DMS114 treated with DMSO at 0.1 percent for 48 hours (cell line): ENCODE data around the gene WWOX.
"Not testable (repeated sequence)": the region's sequence is repeated elsewhere in the genome, so short reads cannot be mapped to it uniquely, and the experiment has no call there.

Experiments
- DNase-seq: peaks from one replicate; lab custom pipeline; 2025; ENCODE audit not compliant: unreplicated experiment; lab: John Stamatoyannopoulos, UW

The WWOX gene

DNA sequence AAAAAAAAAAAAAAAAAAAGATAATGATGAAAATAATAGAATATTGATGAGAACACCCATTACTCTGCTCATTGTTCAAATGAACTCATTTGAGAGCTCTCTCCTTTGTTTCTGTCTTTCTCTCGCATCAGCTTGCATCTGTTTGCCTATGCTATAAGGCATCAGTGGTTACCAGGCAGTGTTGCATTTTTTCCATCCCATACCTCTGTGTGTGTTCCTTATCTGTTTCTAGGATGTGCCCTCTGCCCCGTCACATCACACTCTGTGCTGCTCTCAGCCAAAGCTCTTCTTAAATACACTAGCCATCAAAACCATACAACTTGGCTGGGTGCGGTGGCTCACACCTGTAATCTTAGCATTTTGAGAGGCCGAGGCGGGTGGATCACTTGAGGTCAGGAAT, 568.2 kb downstream of the WWOX start:
- no peak for DNase-seq

- no peak for DNase-seq
These were observed 568.9 kb downstream of the WWOX start for GRCh38 chr16:78668393-78668792.

- DNase-seq = no peak
These were observed 570.5 kb downstream of the WWOX start for GRCh38 chr16:78669994-78670393.

DNA sequence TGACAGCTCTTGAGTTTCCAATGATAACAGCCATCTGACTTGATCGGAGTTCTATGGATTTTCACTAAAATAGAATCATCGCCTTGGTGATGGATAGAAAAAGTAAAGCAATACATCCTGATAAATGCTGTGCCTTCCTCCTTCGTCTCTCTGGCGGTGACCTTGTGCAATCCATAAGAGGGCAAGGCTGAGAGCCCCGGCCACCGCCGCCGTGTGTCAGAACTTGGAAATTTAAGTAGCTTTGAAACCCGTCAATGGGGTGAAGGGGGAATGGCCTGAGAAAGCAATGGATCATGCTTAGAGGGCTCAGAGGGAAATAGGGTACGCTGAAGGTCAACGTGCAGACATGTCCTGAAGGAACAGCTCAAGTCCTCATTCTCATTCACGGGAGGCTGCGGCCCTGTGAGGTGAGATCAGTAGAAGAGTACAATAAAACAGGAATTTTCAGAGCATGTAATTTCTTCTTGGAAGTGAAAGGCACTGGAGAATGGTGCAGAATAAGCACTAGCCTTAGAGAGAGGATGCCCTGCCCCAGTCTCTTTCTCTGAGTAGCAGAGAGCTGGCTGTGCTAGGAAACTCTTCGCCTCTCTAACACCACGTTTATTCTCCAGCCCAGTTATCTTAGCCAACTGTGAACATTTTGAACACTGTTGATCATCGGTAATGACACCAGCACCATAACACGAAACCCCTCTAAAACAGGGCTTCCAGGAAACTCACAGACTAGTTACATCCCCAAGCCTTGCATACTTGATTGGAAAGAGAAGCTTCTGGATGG, 573.5 kb downstream of the WWOX start:
- no peak for DNase-seq

DNA sequence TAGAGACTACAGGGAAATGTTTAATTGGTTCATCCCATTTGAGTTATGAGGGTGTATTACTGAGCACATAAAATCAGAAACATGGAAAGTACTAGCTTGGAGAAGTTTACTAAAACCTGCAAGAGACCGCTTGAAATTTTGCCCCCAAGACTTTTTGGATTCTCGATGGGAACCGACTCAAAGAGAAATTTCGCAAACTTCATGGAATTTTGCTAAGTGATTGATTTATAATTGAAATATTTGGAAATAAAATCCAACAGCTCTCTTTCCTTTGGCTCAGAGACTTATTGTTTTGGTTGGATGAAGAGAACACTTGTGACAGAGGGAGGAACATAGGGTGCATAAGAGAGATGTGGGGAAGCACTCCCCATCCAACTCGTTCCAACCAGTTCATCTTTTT, 574.4 kb downstream of the WWOX start:
- DNase-seq = no peak

GRCh38 chr16:78675312-78675711, 575.9 kb downstream of the WWOX start:
- no peak for DNase-seq

- DNase-seq = no peak
These were observed 576.7 kb downstream of the WWOX start for GRCh38 chr16:78675951-78676792.

GRCh38 chr16:78677181-78677731, 577.8 kb downstream of the WWOX start:
- no peak for DNase-seq

DNA sequence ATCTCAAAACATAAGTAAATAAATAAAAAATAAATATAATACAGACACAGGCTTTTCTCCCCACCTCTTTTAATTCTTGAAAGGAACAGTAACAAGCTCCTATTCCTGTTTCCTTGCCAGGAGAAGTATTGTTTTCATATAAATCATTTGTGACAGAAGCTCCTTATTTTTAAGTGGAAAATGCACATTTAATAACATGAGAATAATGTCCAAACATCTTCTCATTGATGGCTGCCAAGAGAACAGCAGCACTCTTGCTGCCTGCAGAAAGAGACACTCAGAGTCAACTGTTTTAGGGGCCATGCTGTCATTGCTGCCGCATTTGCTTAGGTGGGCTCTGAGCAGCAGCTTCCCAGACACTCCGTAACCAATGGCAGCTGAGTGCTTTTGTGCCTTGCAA, 580.1 kb downstream of the WWOX start:
- no peak for DNase-seq

DNA sequence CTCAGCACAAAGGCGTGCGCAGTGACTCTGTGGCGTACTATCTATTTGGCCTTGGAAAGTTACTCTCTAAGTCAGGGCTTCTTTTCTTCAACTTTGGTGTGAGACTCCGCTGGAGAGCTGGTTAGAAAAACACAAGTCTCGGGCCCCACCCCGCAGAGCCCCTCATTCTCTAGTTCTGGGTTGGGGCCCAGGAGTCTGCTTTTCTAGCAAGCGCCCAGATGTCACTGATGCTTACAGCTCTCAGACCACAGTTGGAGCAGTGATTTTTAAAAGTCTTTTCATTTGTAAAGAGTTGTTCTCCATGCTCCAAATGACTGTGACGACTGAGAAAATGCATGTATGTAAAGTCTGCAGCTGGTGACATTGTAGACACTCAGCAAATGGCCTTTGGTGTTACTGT, 582.3 kb downstream of the WWOX start:
- no peak for DNase-seq

- no peak for DNase-seq
These were observed 584.7 kb downstream of the WWOX start for GRCh38 chr16:78684030-78684611.

GRCh38 chr16:78684655-78685375, 585.4 kb downstream of the WWOX start:
- no peak for DNase-seq

GRCh38 chr16:78686601-78687000, 587.1 kb downstream of the WWOX start:
- no peak for DNase-seq

DNA sequence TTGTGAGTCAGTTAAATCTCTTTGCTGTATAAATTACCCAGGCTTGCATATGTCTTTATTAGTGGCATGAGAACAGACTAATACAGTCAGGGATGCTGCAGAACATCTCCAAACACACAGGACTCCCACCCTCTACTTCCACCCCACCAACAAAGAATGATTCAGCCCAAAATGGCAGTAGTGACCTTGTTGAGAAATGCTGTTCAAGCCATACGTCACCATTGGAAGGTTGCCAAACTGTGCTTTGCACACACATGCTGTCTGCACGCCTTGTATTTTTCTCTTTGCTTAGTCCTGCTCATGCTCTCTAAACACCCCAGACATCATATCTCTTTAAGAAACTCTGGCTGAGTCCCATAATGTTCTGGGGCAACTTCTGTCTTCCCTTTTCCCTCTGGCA, 589.6 kb downstream of the WWOX start:
- DNase-seq = no peak

DNA sequence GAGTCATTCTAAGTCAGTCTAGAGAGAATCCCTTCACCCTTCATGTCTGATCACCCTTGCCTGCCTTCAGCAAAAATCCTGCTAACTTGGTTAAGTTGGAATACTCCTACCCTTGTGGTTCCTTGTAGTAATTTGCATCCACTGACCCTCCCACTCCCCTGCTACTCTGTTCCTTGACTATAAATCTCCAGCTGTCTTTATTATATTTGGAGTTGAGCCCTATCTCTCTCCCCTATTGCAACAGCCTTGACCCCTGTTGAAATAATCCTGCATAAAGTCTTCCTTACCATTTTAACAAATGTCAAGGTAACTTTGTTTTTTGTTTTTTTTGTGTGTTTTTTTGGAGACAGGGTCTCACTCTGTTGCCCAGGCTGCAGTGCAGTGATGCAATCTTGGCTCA, 590.1 kb downstream of the WWOX start:
- DNase-seq = no peak

- no peak for DNase-seq
These were observed 591.1 kb downstream of the WWOX start for GRCh38 chr16:78690510-78690909.

DNA sequence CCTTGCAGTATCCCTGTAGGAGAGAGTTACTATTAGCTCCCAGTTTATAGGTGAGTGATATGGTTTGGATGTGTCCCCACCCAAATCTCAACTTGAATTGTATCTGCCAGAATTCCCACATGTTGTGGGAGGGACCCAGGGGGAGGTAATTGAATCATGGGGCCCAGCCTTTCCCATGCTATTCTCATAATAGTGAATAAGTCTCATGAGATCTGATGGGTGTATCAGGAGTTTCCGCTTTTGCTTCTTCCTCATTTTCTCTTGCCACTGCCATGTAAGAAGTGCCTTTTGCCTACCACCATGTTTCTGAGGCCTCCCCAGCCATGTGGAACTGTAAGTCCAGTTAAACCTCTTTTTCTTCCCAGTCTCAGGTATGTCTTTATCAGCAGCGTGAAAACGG, 592.3 kb downstream of the WWOX start:
- DNase-seq = not testable (repeated sequence)

DNA sequence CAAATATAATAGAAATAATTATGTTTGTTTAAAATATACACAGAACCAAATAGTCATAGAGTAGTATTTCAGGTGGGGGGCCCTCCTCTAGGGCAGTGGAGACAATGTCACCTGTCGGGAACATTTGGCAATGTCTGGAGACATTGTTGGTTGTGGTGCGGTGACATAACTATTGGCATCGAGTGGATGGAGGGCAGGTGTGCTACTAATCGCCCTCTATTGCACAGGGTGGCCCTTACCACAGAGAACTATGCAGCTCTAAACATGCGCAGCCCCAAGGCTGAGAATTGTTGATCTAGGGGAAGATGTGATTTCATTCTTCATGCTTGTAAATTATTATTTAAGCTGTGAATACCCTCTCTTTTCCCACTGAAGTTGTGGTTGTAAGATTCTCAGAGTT, 594.0 kb downstream of the WWOX start:
- DNase-seq = no peak

- DNase-seq = no peak
These were observed 595.0 kb downstream of the WWOX start for GRCh38 chr16:78694414-78694813.

DNA sequence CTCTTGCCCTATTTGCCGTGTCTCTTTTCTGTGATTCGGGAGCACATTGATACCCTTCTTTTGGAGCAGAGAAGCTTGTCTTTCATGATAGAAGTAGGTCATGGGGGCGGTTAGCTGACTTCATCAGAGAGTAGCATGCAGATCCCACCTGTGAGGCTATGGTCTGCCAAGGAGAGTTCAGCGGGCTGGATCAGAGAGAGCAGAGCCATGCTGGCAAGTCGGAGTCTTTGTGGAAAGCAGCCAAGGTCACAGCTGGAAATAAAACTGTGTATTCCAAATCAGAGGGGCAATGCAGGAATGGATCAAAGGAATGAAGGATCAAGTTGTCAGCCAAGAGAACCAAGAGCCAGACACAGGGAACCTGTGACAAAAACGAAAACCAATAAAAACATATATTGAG, 595.9 kb downstream of the WWOX start:
- no peak for DNase-seq

GRCh38 chr16:78696797-78697196, 597.3 kb downstream of the WWOX start:
- no peak for DNase-seq
